Measurements from ENCODE around the gene GAB2. TPM values are rescaled to one million over a fixed set of nuclear protein-coding genes. Genes with fewer than 3 reads are reported as not detected.

GAB2 gene
- total and polyA plus RNA-seq, 8 donors, result 2.2 to 19.3 (median 8.6) TPM

GRCh38 chr11:78265326-78265725 is 152.3 kb downstream of the GAB2 start:
- DNase-seq, result no peak
- intact Hi-C loops (cut with DNase I; ENCODE audit: low total_unique reads), result no loop called here
- Histone ChIP-seq H3K27me3 (no peaks in the 10 kb centered on the region), H3K4me3 (no peak overlapping the region), H3K9me3 (no peaks in the 10 kb centered on the region), H3K27ac (no peak overlapping the region), H3K36me3 (no peaks in the 10 kb centered on the region), H3K4me1 (peaks cover 0 to 18% (median 11%) of the 10 kb centered on the region in 4 donors)
- 44 to 70% (median 50%) methylated on average over 3 of the region's 3 CpGs for WGBS, 5 donors
- TF ChIP-seq CTCF (IDR thresholded peaks at IDR 0.05) (no peak), EP300 (IDR thresholded peaks at IDR 0.05) (no peak), POLR2A (IDR thresholded peaks at IDR 0.05) (no peak), POLR2AphosphoS5 (IDR thresholded peaks at IDR 0.05) (no peak)

- peak in 1 of 2 donors; percentile 65 for DNase-seq
- Histone ChIP-seq H3K36me3 (no peaks in the 10 kb centered on the region), H3K27me3 (no peaks in the 10 kb centered on the region), H3K4me1 (peaks cover 0 to 12% (median 2%) of the 10 kb centered on the region in 4 donors), H3K9me3 (no peaks in the 10 kb centered on the region), H3K4me3 (no peak overlapping the region), H3K27ac (no peak overlapping the region)
- TF ChIP-seq POLR2A (IDR thresholded peaks at IDR 0.05) (no peak), POLR2AphosphoS5 (IDR thresholded peaks at IDR 0.05) (no peak), CTCF (IDR thresholded peaks at IDR 0.05) (no peak), EP300 (IDR thresholded peaks at IDR 0.05) (no peak)
- intact Hi-C loops (cut with DNase I; ENCODE audit: low total_unique reads), result no loop called here
Observed at GRCh38 chr11:78262691-78263090, 154.9 kb downstream of the GAB2 start.

GRCh38 chr11:78262238-78262637 is 155.4 kb downstream of the GAB2 start:
- H3K27me3 ChIP-seq, result no peaks in the 10 kb centered on the region
- no peaks in the 10 kb centered on the region for H3K9me3 ChIP-seq
- no peak overlapping the region for H3K4me3 ChIP-seq
- DNase-seq, result no peak
- whole genome bisulfite sequencing, 5 donors, result 86 to 89% (median 87%) methylated on average over 5 of the region's 5 CpGs
- H3K4me1 ChIP-seq, result peaks cover 0 to 17% (median 6%) of the 10 kb centered on the region in 4 donors
- TF ChIP-seq POLR2A (IDR thresholded peaks at IDR 0.05) (no peak), CTCF (IDR thresholded peaks at IDR 0.05) (no peak), EP300 (IDR thresholded peaks at IDR 0.05) (no peak), POLR2AphosphoS5 (IDR thresholded peaks at IDR 0.05) (no peak)
- H3K27ac ChIP-seq, result no peak overlapping the region
- no peaks in the 10 kb centered on the region for H3K36me3 ChIP-seq
- intact Hi-C loops (cut with DNase I; ENCODE audit: low total_unique reads), result no loop called here

- Histone ChIP-seq H3K9me3 (no peaks in the 10 kb centered on the region), H3K36me3 (no peaks in the 10 kb centered on the region), H3K27me3 (no peaks in the 10 kb centered on the region), H3K4me1 (peaks cover 0 to 19% (median 10%) of the 10 kb centered on the region in 4 donors), H3K4me3 (no peak overlapping the region), H3K27ac (no peak overlapping the region)
- WGBS, 5 donors, result 79 to 94% (median 83%) methylated on average over 4 of the region's 4 CpGs
- TF ChIP-seq POLR2A (IDR thresholded peaks at IDR 0.05) (no peak), POLR2AphosphoS5 (IDR thresholded peaks at IDR 0.05) (no peak), CTCF (IDR thresholded peaks at IDR 0.05) (no peak), EP300 (IDR thresholded peaks at IDR 0.05) (no peak)
- intact Hi-C loops (cut with DNase I; ENCODE audit: low total_unique reads), result no loop called here
- no peak for DNase-seq
Observed at GRCh38 chr11:78261828-78262227, 155.8 kb downstream of the GAB2 start.

Data from stomach (tissue), 9 donors.